Measurements from ENCODE around the gene SEMA3A.
"Not testable (repeated sequence)": the region's sequence is repeated elsewhere in the genome, so short reads cannot be mapped to it uniquely, and the experiment has no call there.

The SEMA3A gene

DNA sequence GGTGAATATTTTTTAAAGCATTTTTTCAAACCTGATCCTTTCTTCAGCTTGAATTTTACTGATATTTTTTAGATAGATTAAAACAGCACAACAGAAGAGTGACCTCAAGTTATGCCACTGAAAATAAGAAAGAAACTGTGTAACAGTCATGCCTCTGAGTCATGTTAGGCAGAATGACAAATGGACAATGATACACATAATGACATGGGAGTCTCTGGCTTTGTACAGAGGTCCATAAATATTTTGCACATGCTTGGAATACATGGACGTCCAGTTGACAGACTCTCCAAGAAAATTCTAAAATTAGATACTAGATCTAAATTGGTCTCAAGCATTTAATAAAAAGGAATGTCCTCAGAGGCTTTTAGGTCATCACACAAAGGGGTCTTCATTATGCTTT is 21.9 kb upstream of the SEMA3A start:
- no peak for TF ChIP-seq JUND (IDR thresholded peaks at IDR 0.05; ENCODE audit: low read depth)
- no peak for DNase-seq (ENCODE audit: low read depth in 1 of 2, low spot score in 1 of 2)
- in situ Hi-C loops (cut with HindIII; ENCODE audit: low pct_unique_long_range_greater_than_20kb, low sequenced_read_pairs), result no loop called here

DNA sequence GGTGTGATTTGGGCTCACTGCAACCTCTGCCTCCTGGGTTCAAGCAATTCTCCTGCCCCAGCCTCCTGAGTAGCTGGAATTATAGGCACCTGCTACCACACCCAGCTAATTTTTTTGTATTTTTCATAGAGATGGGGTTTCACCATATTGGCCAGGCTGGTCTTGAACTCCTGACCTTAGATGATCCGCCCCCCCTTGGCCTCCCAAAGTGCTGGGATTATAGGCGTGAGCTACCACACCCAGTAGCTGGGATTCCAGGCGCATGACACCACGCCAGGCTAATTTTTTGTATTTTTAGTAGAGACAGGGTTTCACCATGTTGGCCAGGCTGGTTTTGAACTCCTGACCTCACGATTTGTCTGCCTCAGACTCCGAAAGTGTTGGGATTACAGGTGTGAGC is 20.2 kb upstream of the SEMA3A start:
- in situ Hi-C loops (cut with HindIII; ENCODE audit: low pct_unique_long_range_greater_than_20kb, low sequenced_read_pairs), result not testable (repeated sequence)

DNA sequence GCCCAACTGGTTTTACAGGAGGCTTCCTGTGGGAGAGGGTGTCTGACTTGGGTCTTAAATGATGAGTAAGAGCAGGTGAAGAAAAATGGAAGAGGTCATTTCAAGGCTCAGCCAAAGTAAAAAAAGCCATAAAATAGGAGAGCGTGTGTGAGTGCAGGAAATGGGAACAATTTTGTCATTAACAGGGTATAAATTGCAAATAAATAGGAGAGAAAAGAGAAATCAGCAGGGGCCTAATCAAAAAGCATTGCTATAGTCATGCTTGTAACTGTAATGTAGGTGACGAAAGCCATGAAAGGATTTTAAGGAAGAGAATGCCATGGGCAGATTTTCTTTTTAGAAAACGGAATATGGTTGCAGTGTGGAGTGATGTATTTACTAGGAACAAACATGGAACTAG is 15.7 kb upstream of the SEMA3A start:
- no peak for TF ChIP-seq JUND (IDR thresholded peaks at IDR 0.05; ENCODE audit: low read depth)
- no peak for DNase-seq (ENCODE audit: low read depth in 1 of 2, low spot score in 1 of 2)
- in situ Hi-C loops (cut with HindIII; ENCODE audit: low pct_unique_long_range_greater_than_20kb, low sequenced_read_pairs), result no loop called here

More for the DNA sequence above, 20.2 kb upstream of the SEMA3A start:
- DNase-seq (ENCODE audit: low read depth in 1 of 2, low spot score in 1 of 2), result not testable (repeated sequence)

DNA sequence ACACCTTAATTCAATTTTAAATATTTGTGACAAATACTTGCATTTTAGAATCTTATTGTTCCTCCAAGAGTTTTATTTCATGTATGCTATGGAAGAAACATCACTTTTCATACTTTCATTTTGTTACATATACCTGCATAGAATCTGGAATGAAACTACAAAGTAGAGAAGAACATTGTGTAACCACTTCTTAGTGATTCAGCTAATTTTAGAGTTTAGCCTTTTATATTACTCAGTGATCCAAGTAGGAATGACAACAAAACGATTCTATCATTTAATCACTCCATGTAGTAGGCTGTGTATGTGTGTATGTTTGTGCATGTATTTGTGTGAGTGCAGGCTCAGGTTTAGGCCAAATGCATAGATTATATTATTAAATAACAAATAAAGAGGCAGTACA is 14.4 kb upstream of the SEMA3A start:
- TF ChIP-seq JUND (IDR thresholded peaks at IDR 0.05; ENCODE audit: low read depth), result no peak
- in situ Hi-C loops (cut with HindIII; ENCODE audit: low pct_unique_long_range_greater_than_20kb, low sequenced_read_pairs), result no loop called here
- no peak for DNase-seq (ENCODE audit: low read depth in 1 of 2, low spot score in 1 of 2)

DNA sequence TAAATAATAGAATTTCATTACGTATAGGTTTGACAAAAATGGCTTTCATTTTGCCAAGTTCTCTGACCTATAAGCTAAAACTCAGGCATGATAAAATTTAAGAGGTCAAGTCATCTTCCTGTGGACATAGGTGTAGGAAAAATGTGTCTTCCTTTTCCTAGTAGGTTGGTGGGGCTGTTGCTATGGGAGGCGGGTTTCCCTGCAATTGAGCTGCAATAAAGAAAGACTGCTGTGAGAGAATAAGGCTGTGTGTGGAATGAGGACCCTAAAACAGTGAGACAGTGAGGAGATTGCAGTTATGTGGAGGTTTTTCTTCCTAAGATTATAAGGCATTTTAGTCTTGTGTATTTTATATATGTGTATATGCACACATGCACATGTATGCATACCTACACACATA is 13.0 kb upstream of the SEMA3A start:
- no peak for TF ChIP-seq JUND (IDR thresholded peaks at IDR 0.05; ENCODE audit: low read depth)
- in situ Hi-C loops (cut with HindIII; ENCODE audit: low pct_unique_long_range_greater_than_20kb, low sequenced_read_pairs), result no loop called here
- no peak for DNase-seq (ENCODE audit: low read depth in 1 of 2, low spot score in 1 of 2)

DNA sequence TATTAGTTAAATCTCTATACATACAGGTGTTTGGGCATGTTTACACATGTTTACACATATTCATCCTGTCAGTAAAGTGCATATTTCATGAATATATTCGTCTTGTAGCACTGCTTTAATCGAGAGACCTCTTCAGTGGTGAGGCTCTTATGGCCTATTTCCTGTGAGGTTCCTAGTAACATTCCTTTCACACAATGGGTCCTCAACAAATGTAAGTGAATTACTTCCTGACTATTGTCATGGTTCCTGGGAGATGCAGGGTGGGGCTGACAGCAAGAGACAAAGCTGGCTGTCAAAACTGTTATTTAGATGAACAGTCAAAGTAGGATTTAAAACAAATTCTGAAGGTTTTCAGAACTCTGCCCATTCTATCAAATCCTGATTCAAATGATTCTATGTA is 12.4 kb upstream of the SEMA3A start:
- in situ Hi-C loops (cut with HindIII; ENCODE audit: low pct_unique_long_range_greater_than_20kb, low sequenced_read_pairs), result no loop called here
- TF ChIP-seq JUND (IDR thresholded peaks at IDR 0.05; ENCODE audit: low read depth), result no peak
- no peak for DNase-seq (ENCODE audit: low read depth in 1 of 2, low spot score in 1 of 2)

DNA sequence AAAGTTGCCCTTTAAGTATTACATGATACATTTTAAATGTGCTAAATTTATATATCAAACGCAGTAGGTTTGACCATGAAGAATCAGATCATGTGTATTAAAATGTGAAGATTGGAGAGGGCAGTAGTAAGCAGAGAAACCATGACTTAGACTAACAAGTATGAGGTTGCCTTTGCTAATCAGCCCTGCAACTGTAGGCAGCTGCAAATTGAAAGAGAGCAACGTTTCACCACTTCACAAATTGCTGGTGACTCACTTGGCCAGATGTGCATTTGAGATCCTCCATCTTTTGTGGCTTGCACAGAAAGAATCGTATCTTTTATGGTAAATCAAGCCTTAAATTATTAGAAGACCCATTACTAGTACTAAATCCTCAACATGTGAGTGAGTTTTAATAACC is 10.1 kb upstream of the SEMA3A start:
- TF ChIP-seq JUND (IDR thresholded peaks at IDR 0.05; ENCODE audit: low read depth), result no peak
- DNase-seq (ENCODE audit: low read depth in 1 of 2, low spot score in 1 of 2), result no peak
- in situ Hi-C loops (cut with HindIII; ENCODE audit: low pct_unique_long_range_greater_than_20kb, low sequenced_read_pairs), result no loop called here

DNA sequence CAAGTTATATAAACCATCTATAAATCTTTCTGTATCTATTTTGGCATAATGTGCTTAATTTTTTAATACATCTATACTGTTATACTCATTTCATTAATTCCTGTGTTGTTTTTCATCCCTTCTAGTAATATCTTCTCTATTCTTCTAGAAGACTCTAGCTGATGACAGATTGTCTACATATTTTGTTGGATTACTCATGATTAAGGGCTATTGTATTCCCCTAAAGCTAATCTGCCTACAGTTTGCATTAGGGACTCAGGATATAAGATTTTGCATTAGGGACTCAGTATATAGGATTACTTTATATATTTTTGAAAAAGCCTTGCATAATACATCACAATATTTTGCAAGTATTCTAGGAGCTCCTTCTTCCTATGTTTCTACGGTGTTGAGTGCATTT is 8.3 kb upstream of the SEMA3A start:
- in situ Hi-C loops (cut with HindIII; ENCODE audit: low pct_unique_long_range_greater_than_20kb, low sequenced_read_pairs), result no loop called here
- no peak for TF ChIP-seq JUND (IDR thresholded peaks at IDR 0.05; ENCODE audit: low read depth)
- DNase-seq (ENCODE audit: low read depth in 1 of 2, low spot score in 1 of 2), result no peak

DNA sequence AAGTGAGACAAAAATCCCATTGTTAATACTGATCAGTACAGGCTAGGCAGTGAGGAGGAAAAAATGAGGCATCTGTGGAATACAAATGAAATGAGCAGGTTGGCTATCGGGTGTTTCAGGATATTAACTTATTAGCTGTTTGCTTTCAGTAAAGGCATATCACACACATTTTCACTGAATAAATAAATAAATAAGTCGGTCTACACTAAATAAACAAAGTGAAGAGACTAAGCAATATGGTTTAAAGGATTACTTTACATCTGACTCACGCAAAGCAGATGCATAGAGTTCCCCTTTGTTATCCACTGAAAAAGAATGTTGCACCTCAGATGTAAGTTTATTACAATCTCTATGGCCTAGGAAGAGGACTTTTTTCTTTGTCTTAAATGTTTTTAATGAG is 6.3 kb upstream of the SEMA3A start:
- no peak for DNase-seq (ENCODE audit: low read depth in 1 of 2, low spot score in 1 of 2)
- in situ Hi-C loops (cut with HindIII; ENCODE audit: low pct_unique_long_range_greater_than_20kb, low sequenced_read_pairs), result no loop called here
- no peak for TF ChIP-seq JUND (IDR thresholded peaks at IDR 0.05; ENCODE audit: low read depth)

DNA sequence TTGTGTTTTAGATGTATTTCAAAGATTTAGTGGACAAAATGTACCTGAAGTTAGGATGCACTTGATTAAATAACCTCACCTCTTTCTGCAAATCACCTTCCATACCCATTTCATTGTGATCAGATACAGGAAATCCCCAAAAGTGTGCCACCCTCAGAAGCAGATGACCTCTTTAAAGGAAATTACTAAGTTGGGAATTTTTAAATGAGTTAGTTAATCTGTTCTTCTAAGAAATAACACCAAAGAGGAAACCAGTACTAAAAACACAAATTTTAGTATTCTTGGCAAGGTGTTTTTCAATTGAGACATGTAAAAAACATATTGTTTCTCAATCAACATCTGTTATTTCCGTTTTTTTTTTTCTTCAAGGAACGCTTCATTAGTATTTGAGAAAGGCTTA is 4.6 kb upstream of the SEMA3A start:
- in situ Hi-C loops (cut with HindIII; ENCODE audit: low pct_unique_long_range_greater_than_20kb, low sequenced_read_pairs), result no loop called here
- no peak for TF ChIP-seq JUND (IDR thresholded peaks at IDR 0.05; ENCODE audit: low read depth)
- no peak for DNase-seq (ENCODE audit: low read depth in 1 of 2, low spot score in 1 of 2)

DNA sequence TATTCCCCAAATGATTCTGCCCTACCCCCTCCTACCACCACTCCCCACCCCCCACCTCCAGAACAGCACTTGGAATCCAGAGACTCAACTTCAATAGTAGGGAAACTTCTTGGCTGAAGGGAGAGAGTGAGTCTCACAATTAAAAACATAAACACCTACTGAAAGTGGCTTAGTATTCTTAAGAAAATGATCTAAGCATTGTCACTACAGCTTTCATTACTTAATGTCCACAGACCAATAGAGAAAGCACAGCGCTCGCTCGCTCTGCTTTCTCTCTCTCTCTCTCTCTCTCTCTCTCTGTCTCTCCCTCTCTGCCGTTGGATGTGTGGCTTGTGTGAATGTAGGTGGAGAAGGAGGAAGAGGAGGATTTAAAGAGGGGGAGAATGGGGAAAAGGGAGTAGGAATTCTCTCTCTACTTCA is 1.5 kb upstream of the SEMA3A start:
- no peak for TF ChIP-seq JUND (IDR thresholded peaks at IDR 0.05; ENCODE audit: low read depth)
- in situ Hi-C loops (cut with HindIII; ENCODE audit: low pct_unique_long_range_greater_than_20kb, low sequenced_read_pairs), result no loop called here
- peak in 1 of 2 experiments; percentile 46 for DNase-seq (ENCODE audit: low read depth in 1 of 2, low spot score in 1 of 2)

DNA sequence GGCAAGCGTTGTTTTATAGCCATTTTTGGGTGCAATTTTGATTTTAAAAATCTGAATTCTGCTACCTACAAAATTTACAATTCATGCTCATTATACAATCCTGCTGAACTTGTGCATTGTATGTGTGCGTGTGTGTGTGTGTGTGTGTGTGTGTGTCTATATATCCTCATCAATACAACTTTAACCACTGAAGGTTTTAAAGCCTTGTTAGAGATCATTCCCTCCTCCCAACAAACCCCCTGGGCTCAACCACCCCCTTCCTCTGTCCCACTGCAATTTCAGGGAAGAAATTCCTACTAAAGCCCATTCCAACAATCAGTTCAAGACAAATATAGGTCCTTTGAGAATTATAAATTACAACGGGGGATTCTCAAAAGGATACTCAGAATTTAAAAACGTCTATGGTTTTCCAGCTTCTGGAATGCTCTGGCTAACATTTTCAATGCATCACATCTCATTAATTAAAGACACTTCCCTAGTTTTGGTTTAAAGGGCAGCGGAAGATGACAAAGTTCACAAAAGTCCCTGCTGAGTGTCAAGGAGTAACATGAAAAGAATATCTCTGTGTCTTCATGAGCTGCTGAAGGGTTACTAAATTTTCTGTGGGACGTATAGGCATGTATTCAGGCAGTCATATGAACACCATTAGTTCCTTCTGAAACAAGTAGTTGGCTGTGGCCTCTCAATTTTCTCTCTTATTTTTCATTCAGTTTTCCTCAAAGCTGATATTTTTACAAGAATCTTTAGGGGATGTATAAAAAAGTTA is 889 bp upstream of the SEMA3A start:
- in situ Hi-C loops (cut with HindIII; ENCODE audit: low pct_unique_long_range_greater_than_20kb, low sequenced_read_pairs), result no loop called here
- TF ChIP-seq JUND (IDR thresholded peaks at IDR 0.05; ENCODE audit: low read depth), result no peak
- no peak for DNase-seq (ENCODE audit: low read depth in 1 of 2, low spot score in 1 of 2)

DNA sequence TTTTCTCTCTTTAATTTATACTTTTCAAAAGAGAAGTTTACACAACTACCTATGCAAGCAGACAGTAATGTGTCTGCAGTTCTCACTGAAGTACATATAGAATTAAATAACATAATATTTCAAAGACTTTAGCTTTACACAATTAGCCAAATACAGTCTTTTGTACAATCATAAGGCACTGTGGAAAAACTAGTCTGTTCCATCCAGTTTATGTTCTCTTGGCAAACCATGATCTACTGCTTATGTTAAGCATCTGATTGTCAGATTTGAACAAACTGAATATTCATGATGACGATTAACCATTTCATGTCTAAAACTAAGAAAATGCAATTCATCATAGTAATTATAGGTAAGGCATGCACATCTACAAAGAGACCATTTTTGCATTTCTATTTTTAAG is 842 bp downstream of the SEMA3A start:
- in situ Hi-C loops (cut with HindIII; ENCODE audit: low pct_unique_long_range_greater_than_20kb, low sequenced_read_pairs), result no loop called here
- DNase-seq (ENCODE audit: low read depth in 1 of 2, low spot score in 1 of 2), result no peak
- no peak for TF ChIP-seq JUND (IDR thresholded peaks at IDR 0.05; ENCODE audit: low read depth)

DNA sequence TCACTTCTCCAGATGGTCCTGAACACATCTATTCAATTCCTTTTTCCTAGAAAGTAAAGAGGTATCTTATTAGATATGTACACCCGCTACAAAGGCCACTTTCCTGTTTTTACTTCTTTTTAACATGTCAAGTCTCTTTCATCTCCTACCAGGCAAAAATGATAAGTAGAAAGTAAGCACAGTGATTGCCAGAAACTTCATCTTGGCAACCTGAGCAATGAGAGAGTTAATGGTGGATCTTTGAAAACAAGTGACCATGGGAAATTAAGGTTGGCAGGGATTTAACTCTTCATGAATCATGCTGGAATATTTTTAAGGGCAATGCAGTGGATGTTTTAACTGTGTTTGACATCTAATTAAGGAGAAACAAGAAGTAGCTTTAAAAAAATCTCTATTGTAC is 2.7 kb downstream of the SEMA3A start:
- DNase-seq (ENCODE audit: low read depth in 1 of 2, low spot score in 1 of 2), result no peak
- in situ Hi-C loops (cut with HindIII; ENCODE audit: low pct_unique_long_range_greater_than_20kb, low sequenced_read_pairs), result no loop called here

More for the DNA sequence above, 2.7 kb downstream of the SEMA3A start:
- no peak for TF ChIP-seq JUND (IDR thresholded peaks at IDR 0.05; ENCODE audit: low read depth)
